K562 (cell line): ENCODE data around the gene CD37. TPM values are rescaled to one million over a fixed set of nuclear protein-coding genes. Genes with fewer than 3 reads are reported as not detected.

Source experiments
- ATF1 ChIP-seq, 2 experiments: fragments of 450-650 bp in 1 of 2; IDR thresholded peaks; 2 replicates each; pipeline ENCODE4 v1.6.1; 2016; ENCODE audit warnings: missing compliant biosample characterization in 1 of 2, missing genetic modification characterization in 1 of 2
- ATF7 ChIP-seq: fragments of 450-650 bp; IDR thresholded peaks from 2 replicates; pipeline ENCODE4 v1.7.1; 2014; ENCODE audit warnings: mild to moderate bottlenecking, moderate library complexity
- CBX3 ChIP-seq, 2 experiments: IDR thresholded peaks; 1 replicate in 1 of 2; 2 replicates in 1 of 2; pipeline ENCODE4 v1.6.1; 2012; ENCODE audit warnings: inconsistent platforms in 2 of 2, low read length in 2 of 2, borderline replicate concordance in 1 of 2, control low read depth in 1 of 2
- GTF2E2 ChIP-seq: fragments of 200-800 bp; sonication (Bioruptor generic); IDR thresholded peaks from 2 replicates; pipeline ENCODE4 v1.6.1; 2016; ENCODE audit warnings: missing genetic modification characterization, missing compliant biosample characterization
- HCFC1 ChIP-seq: IDR thresholded peaks from 2 replicates; pipeline ENCODE4 v1.6.1; 2012; ENCODE audit warnings: low read depth, low read length, improper control_type of control experiment
- MAFG ChIP-seq: fragments of 450-650 bp; conservative IDR thresholded peaks from 2 replicates; pipeline ENCODE4 v1.6.1; 2016; ENCODE audit warnings: missing genetic modification characterization, missing compliant biosample characterization
- MNT ChIP-seq, 2 experiments: fragments of 450-650 bp; conservative IDR thresholded peaks; 2 replicates each; pipeline ENCODE4 v1.6.1; 2017; ENCODE audit warnings: mild to moderate bottlenecking in 2 of 2, moderate library complexity in 2 of 2
- NCOA2 ChIP-seq, 2 experiments: fragments of 450-650 bp; IDR thresholded peaks; 2 replicates each; pipeline ENCODE4 v1.6.1; 2018; ENCODE audit warnings: mild to moderate bottlenecking in 2 of 2, moderate library complexity in 1 of 2; ENCODE audit not compliant: partially characterized antibody in 2 of 2
- RAD21 ChIP-seq, 2 experiments: fragments of 250-450 bp in 1 of 2; fragments of 450-650 bp in 1 of 2; sonication (Bioruptor Pico) in 1 of 2; formaldehyde crosslinking in 1 of 2; IDR thresholded peaks in 1 of 2; conservative IDR thresholded peaks in 1 of 2; 2 replicates each; pipeline versions ENCODE4 v1.4.0 to v1.8.0; 2020 to 2022; ENCODE audit warnings: mild to moderate bottlenecking in 2 of 2, moderate library complexity in 1 of 2
- RAD51 ChIP-seq: fragments of 450-650 bp; IDR thresholded peaks from 2 replicates; pipeline ENCODE4 v1.7.1; 2016; ENCODE audit warnings: low read depth, mild to moderate bottlenecking, borderline replicate concordance
- RFX5 ChIP-seq: IDR thresholded peaks from 2 replicates; pipeline ENCODE4 v1.6.1; 2011; ENCODE audit warnings: low read depth, mild to moderate bottlenecking, improper control_type of control experiment, low read length
- SMAD1 ChIP-seq: fragments of 150-350 bp; IDR thresholded peaks from 2 replicates; pipeline ENCODE4 v1.6.1; 2014; ENCODE audit warnings: low read length, low read depth; ENCODE audit not compliant: partially characterized antibody
- SMC3 ChIP-seq: conservative IDR thresholded peaks from 2 replicates; pipeline ENCODE4 v1.6.1; 2011; ENCODE audit warnings: low read depth, low read length, improper control_type of control experiment; ENCODE audit not compliant: insufficient read depth
- SOX6 ChIP-seq: fragments of 450-650 bp; IDR thresholded peaks from 2 replicates; pipeline ENCODE4 v1.6.1; 2014; ENCODE audit warnings: mild to moderate bottlenecking
- TAF7 ChIP-seq: fragments of 450-650 bp; IDR thresholded peaks from 2 replicates; pipeline ENCODE4 v1.6.1; 2016; ENCODE audit warnings: missing genetic modification characterization, missing compliant biosample characterization
- U2AF1 ChIP-seq: fragments of 200-400 bp; formaldehyde crosslinking; optimal IDR thresholded peaks from 2 replicates; pipeline ENCODE3; 2017; ENCODE audit warnings: mild to moderate bottlenecking, low read depth, low read length, moderate library complexity
- ZBTB49 ChIP-seq: sonication (generic); formaldehyde crosslinking; IDR thresholded peaks from 2 replicates; pipeline ENCODE4 v1.8.0; 2022; ENCODE audit warnings: missing genetic modification reagents, mild to moderate bottlenecking, borderline replicate concordance
- ZFP36 ChIP-seq: fragments of 150-350 bp; IDR thresholded peaks from 2 replicates; pipeline ENCODE4 v1.6.1; 2018; ENCODE audit warnings: low read length, low read depth; ENCODE audit not compliant: partially characterized antibody
- polyA plus RNA-seq, 8 experiments: library from polyadenylated mRNA; depleted of rRNA in 4 of 8; stranded (reverse) in 5 of 8; unstranded in 3 of 8; fragments of >200 nt; fragmentation: Nextera tagmentation in 2 of 8; fragmentation: Illumina TruSeq in 1 of 8; extraction: Ambion mirVana in 2 of 8; extraction: Trizol in 1 of 8; gene quantifications; 2 replicates each; pipeline versions ENCODE4 v1.2.1 to v1.2.3, GENCODE V29; 2011 to 2014; ENCODE audit warnings: inconsistent platforms in 1 of 8, missing spikeins in 1 of 8
- total RNA-seq, 7 experiments: library from RNA; depleted of rRNA in 6 of 7; stranded (reverse); fragments of >200 nt in 6 of 7; fragmentation: Illumina TruSeq in 2 of 7; extraction: Trizol in 2 of 7; gene quantifications; 2 replicates each; pipeline versions ENCODE4 v1.2.1 to v1.2.3, GENCODE V29; 2011 to 2021; ENCODE audit warnings: low replicate concordance in 1 of 7
- TF ChIP-seq, protein P1 (sequence below): fragments of 450-650 bp; IDR thresholded peaks from 2 replicates; pipeline ENCODE4 v1.7.0; 2016; ENCODE audit warnings: borderline replicate concordance

The CD37 gene
- total and polyA plus RNA-seq, 9 of the 15 experiments (the other 6 are each of a cell fraction or from before 2014, with no cell fraction given): 2.5 to 19.0 (median 7.4) TPM

- TF ChIP-seq ZBTB49 (no peak), SOX6 (no peak), GTF2E2 (tag) (no peak), ZFP36 (no peak), SMAD1 (no peak), NCOA2 (IDR thresholded peaks at IDR 0.05; ENCODE audit: partially characterized antibody in 2 of 2) (no peak), MNT (conservative IDR thresholded peaks at IDR 0.05) (no peak), SMC3 (0 out of 2 replicates have a peak, but pooled peaks have one; percentile 8), MAFG (no peak), HCFC1 (peak; percentile 93), TAF7 (no peak), ATF7 (0 out of 2 replicates have a peak, but pooled peaks have one; percentile 20), RFX5 (no peak), RAD21 (CRISPR knock-in tag; conservative IDR thresholded peaks at IDR 0.05 in 1 of 2, IDR thresholded peaks at IDR 0.05 in 1 of 2) (peak in 1 of 2 experiments; percentile 39; a peak in 2 of 4 replicates), RAD51 (peak; percentile 86), U2AF1 (no peak), ATF1 (CRISPR knock-in tag; IDR thresholded peaks at IDR 0.05) (no peak), ATF1 (tag; IDR thresholded peaks at IDR 0.05) (peak; percentile 45; the same call in 1 of the 2 replicates), CBX3 (IDR thresholded peaks at IDR 0.05; ENCODE audit: borderline replicate concordance in 1 of 2, low read length in 2 of 2) (0 out of 3 replicates have a peak, but pooled peaks of 1 of the 2 experiments have one; percentile 27)
- TF ChIP-seq, protein P1, sequence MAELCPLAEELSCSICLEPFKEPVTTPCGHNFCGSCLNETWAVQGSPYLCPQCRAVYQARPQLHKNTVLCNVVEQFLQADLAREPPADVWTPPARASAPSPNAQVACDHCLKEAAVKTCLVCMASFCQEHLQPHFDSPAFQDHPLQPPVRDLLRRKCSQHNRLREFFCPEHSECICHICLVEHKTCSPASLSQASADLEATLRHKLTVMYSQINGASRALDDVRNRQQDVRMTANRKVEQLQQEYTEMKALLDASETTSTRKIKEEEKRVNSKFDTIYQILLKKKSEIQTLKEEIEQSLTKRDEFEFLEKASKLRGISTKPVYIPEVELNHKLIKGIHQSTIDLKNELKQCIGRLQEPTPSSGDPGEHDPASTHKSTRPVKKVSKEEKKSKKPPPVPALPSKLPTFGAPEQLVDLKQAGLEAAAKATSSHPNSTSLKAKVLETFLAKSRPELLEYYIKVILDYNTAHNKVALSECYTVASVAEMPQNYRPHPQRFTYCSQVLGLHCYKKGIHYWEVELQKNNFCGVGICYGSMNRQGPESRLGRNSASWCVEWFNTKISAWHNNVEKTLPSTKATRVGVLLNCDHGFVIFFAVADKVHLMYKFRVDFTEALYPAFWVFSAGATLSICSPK: no peak
Measured at GRCh38 chr19:49347835-49348234, 12.6 kb downstream of the CD37 start (continued).
